HepG2 (cell line): ENCODE measurements around the gene MEIS3. TPM values are rescaled to one million over a fixed set of nuclear protein-coding genes. Genes with fewer than 3 reads are reported as not detected.

Source experiments
- HCFC1 ChIP-seq: fragments of 150-350 bp; IDR thresholded peaks from 2 replicates; pipeline ENCODE4 v1.6.1; 2014; ENCODE audit warnings: low read depth, low read length
- HIVEP1 ChIP-seq: sonication (generic); formaldehyde crosslinking; IDR thresholded peaks from 2 replicates; pipeline ENCODE4 v1.4.0; 2020; ENCODE audit warnings: mild to moderate bottlenecking, missing genetic modification reagents
- REL ChIP-seq: sonication (generic); formaldehyde crosslinking; conservative IDR thresholded peaks from 2 replicates; pipeline ENCODE4 v1.8.0; 2022; ENCODE audit warnings: mild to moderate bottlenecking, missing genetic modification reagents, moderate library complexity
- ZBTB7A ChIP-seq: sonication (generic); formaldehyde crosslinking; IDR thresholded peaks from 2 replicates; pipeline ENCODE4 v1.8.0; 2022; ENCODE audit warnings: mild to moderate bottlenecking, missing genetic modification reagents
- ZNF224 ChIP-seq: sonication (generic); formaldehyde crosslinking; IDR thresholded peaks from 2 replicates; pipeline ENCODE4 v1.5.0; 2020; ENCODE audit warnings: mild to moderate bottlenecking, missing genetic modification reagents
- ZNF234 ChIP-seq: sonication (generic); formaldehyde crosslinking; conservative IDR thresholded peaks from 2 replicates; pipeline ENCODE4 v1.5.1; 2020; ENCODE audit warnings: mild to moderate bottlenecking, missing genetic modification reagents
- ZNF260 ChIP-seq: sonication (generic); formaldehyde crosslinking; IDR thresholded peaks from 2 replicates; pipeline ENCODE4 v1.4.0; 2020; ENCODE audit warnings: missing genetic modification reagents, low read depth, mild to moderate bottlenecking, borderline replicate concordance
- ZNF724P ChIP-seq: sonication (generic); formaldehyde crosslinking; IDR thresholded peaks from 2 replicates; pipeline ENCODE4 v1.8.0; 2022; ENCODE audit warnings: missing genetic modification reagents, borderline replicate concordance
- ZSCAN9 ChIP-seq: IDR thresholded peaks from 2 replicates; pipeline ENCODE4 v1.6.1; 2016; ENCODE audit warnings: borderline replicate concordance
- polyA plus RNA-seq, 8 experiments: library from polyadenylated mRNA; depleted of rRNA in 3 of 8; stranded (reverse) in 7 of 8; unstranded in 1 of 8; fragments of >200 nt; fragmentation: Illumina TruSeq in 4 of 8; extraction: Trizol in 4 of 8; gene quantifications; 2 replicates each; pipeline versions ENCODE4 v1.2.1 to v1.2.3, GENCODE V29; 2011 to 2016; ENCODE audit warnings: low read depth in 4 of 8, missing spikeins in 1 of 8, mixed read lengths in 1 of 8; ENCODE audit not compliant: insufficient read depth in 1 of 8
- total RNA-seq, 5 experiments: library from RNA; depleted of rRNA; stranded (reverse); fragments of >200 nt; fragmentation: Illumina TruSeq; extraction: Trizol; gene quantifications; 2 replicates each; pipeline ENCODE4 v1.2.3, GENCODE V29; 2016; ENCODE audit warnings: low read depth in 1 of 5
- TF ChIP-seq, protein P1 (sequence below), 2 experiments: fragments of 450-650 bp in 1 of 2; sonication (generic) in 1 of 2; formaldehyde crosslinking in 1 of 2; IDR thresholded peaks; 2 replicates each; pipeline versions ENCODE4 v1.6.1 to v1.8.0; 2016 to 2022; ENCODE audit warnings: antibody characterized with exemption in 1 of 2, mild to moderate bottlenecking in 1 of 2, missing genetic modification reagents in 1 of 2
- TF ChIP-seq, protein P2 (sequence below): sonication (generic); formaldehyde crosslinking; IDR thresholded peaks from 2 replicates; pipeline ENCODE4 v1.8.0; 2022; ENCODE audit warnings: missing genetic modification reagents, mild to moderate bottlenecking, borderline replicate concordance
- TF ChIP-seq, protein P3 (sequence below): IDR thresholded peaks from 2 replicates; pipeline ENCODE4 v1.6.1; 2016

MEIS3 gene
- total and polyA plus RNA-seq, 2 of the 13 experiments (the other 11 are each of a cell fraction or from before 2014, with no cell fraction given) = 0.09 to 0.70 TPM

DNA sequence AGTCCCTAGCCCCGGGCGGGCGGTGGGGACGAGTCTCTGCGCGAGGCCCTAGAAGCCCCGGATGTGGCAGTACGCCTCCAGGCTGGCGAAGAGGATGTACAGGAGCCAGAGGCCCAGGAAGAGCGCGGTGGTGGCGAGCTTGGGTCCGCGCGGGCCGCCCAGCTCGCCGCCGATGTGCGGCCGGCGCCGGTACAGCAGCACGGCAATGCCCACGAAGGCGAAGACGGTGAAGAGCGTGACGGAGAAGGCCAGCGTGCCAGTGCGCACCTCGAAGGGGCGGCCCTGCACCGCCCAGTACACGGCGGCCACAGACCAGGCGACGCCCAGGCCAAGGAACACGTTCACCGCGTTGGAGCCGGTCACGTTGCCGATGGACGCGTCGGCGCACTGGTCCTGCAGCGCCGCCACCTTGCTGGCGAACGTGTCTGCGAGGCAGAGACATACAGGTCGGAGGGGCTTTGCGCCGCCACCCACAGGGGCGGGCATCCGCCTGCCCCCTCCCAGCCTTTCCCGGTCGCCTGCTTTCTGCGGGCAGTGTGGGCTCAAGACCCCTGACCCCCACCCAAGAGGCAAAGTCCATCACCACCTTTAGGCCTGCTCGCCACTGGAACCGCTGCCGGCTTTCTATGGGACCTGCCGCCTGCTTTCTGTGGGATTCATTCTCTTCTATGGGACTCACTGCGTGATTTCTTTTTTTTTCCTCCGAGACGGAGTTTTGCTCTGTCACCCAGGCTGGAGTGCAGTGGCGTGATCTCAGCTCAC, 10.9 kb upstream of the MEIS3 start (continued):
- TF ChIP-seq, protein P1, sequence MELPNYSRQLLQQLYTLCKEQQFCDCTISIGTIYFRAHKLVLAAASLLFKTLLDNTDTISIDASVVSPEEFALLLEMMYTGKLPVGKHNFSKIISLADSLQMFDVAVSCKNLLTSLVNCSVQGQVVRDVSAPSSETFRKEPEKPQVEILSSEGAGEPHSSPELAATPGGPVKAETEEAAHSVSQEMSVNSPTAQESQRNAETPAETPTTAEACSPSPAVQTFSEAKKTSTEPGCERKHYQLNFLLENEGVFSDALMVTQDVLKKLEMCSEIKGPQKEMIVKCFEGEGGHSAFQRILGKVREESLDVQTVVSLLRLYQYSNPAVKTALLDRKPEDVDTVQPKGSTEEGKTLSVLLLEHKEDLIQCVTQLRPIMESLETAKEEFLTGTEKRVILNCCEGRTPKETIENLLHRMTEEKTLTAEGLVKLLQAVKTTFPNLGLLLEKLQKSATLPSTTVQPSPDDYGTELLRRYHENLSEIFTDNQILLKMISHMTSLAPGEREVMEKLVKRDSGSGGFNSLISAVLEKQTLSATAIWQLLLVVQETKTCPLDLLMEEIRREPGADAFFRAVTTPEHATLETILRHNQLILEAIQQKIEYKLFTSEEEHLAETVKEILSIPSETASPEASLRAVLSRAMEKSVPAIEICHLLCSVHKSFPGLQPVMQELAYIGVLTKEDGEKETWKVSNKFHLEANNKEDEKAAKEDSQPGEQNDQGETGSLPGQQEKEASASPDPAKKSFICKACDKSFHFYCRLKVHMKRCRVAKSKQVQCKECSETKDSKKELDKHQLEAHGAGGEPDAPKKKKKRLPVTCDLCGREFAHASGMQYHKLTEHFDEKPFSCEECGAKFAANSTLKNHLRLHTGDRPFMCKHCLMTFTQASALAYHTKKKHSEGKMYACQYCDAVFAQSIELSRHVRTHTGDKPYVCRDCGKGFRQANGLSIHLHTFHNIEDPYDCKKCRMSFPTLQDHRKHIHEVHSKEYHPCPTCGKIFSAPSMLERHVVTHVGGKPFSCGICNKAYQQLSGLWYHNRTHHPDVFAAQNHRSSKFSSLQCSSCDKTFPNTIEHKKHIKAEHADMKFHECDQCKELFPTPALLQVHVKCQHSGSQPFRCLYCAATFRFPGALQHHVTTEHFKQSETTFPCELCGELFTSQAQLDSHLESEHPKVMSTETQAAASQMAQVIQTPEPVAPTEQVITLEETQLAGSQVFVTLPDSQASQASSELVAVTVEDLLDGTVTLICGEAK (IDR thresholded peaks at IDR 0.05) = no peak
- TF ChIP-seq, protein P1 (CRISPR knock-in tag; IDR thresholded peaks at IDR 0.05) = peak; percentile 85
- TF ChIP-seq ZNF724P (CRISPR knock-in tag) (0 out of 2 replicates have a peak, but pooled peaks have one; percentile 83), REL (CRISPR knock-in tag) (no peak), HIVEP1 (CRISPR knock-in tag) (peak; percentile 76), ZBTB7A (CRISPR knock-in tag) (peak; percentile 72; the same call in 1 of the 2 replicates), HCFC1 (no peak), ZNF260 (CRISPR knock-in tag) (no peak), ZNF224 (CRISPR knock-in tag) (no peak), ZSCAN9 (CRISPR knock-in tag) (no peak), ZNF234 (no peak)
- TF ChIP-seq, protein P2, sequence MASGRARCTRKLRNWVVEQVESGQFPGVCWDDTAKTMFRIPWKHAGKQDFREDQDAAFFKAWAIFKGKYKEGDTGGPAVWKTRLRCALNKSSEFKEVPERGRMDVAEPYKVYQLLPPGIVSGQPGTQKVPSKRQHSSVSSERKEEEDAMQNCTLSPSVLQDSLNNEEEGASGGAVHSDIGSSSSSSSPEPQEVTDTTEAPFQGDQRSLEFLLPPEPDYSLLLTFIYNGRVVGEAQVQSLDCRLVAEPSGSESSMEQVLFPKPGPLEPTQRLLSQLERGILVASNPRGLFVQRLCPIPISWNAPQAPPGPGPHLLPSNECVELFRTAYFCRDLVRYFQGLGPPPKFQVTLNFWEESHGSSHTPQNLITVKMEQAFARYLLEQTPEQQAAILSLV (CRISPR knock-in tag) = 0 out of 2 replicates have a peak, but pooled peaks have one; percentile 27
- TF ChIP-seq, protein P3, sequence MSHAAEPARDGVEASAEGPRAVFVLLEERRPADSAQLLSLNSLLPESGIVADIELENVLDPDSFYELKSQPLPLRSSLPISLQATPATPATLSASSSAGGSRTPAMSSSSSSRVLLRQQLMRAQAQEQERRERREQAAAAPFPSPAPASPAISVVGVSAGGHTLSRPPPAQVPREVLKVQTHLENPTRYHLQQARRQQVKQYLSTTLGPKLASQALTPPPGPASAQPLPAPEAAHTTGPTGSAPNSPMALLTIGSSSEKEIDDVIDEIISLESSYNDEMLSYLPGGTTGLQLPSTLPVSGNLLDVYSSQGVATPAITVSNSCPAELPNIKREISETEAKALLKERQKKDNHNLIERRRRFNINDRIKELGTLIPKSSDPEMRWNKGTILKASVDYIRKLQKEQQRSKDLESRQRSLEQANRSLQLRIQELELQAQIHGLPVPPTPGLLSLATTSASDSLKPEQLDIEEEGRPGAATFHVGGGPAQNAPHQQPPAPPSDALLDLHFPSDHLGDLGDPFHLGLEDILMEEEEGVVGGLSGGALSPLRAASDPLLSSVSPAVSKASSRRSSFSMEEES (CRISPR knock-in tag) = no peak
- TF ChIP-seq, all 625 proteins: peak for 206
